ENCODE data around the gene KCNMA1. TPM values are rescaled to one million over a fixed set of nuclear protein-coding genes. Genes with fewer than 3 reads are reported as not detected.

The KCNMA1 gene
- total RNA-seq, 4 donors from 2014 or later, result 68.4 to 170 (median 119) TPM

DNA sequence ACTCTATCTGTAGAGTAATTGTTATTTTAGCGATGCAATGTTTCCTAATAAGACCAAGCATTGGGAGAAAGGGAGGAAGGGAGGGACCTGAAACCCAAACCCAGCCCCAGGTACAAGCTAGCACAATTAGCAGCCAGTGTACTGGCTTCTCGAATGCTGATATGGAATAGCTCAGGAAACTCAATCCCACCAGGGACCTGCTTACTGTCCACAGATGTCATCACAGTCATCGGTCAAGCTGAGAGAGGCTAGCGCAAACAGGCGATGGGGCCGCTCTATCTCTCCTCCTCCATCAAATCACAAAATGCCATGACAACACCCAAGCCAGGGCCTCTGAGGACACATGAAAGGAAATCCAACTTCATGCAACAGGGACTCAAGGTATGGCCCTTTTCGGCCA is 192.1 kb downstream of the KCNMA1 start:
- Histone ChIP-seq H3K4me1 (peaks cover 0 to 11% (median 7%) of the 10 kb centered on the region in 4 donors), H3K27me3 (no peaks in the 10 kb centered on the region), H3K4me3 (no peak overlapping the region), H3K27ac (no peak overlapping the region), H3K9me3 (no peaks in the 10 kb centered on the region), H3K36me3 (no peaks in the 10 kb centered on the region)
- DNase-seq, result no peak
- intact Hi-C loops (cut with DNase I; ENCODE audit: low total_unique reads) (no loop called here), in situ Hi-C loops (cut with MboI; ENCODE audit: low pct_ligation_motif_present in 1 of 4, low pct_unique_long_range_greater_than_20kb in 1 of 4, low sequenced_read_pairs in 3 of 4) (no loop called here)
- 91 to 100% methylated on average over 1 to 7 of the region's 7 CpGs for WGBS, 2 donors (ENCODE audit: low coverage in 1 of 2)
- TF ChIP-seq POLR2A (IDR thresholded peaks at IDR 0.05) (no peak), POLR2AphosphoS5 (IDR thresholded peaks at IDR 0.05) (no peak), EP300 (IDR thresholded peaks at IDR 0.05; ENCODE audit: low read depth) (no peak)
- TF ChIP-seq, protein P1, sequence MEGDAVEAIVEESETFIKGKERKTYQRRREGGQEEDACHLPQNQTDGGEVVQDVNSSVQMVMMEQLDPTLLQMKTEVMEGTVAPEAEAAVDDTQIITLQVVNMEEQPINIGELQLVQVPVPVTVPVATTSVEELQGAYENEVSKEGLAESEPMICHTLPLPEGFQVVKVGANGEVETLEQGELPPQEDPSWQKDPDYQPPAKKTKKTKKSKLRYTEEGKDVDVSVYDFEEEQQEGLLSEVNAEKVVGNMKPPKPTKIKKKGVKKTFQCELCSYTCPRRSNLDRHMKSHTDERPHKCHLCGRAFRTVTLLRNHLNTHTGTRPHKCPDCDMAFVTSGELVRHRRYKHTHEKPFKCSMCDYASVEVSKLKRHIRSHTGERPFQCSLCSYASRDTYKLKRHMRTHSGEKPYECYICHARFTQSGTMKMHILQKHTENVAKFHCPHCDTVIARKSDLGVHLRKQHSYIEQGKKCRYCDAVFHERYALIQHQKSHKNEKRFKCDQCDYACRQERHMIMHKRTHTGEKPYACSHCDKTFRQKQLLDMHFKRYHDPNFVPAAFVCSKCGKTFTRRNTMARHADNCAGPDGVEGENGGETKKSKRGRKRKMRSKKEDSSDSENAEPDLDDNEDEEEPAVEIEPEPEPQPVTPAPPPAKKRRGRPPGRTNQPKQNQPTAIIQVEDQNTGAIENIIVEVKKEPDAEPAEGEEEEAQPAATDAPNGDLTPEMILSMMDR (IDR thresholded peaks at IDR 0.05), result no peak

DNA sequence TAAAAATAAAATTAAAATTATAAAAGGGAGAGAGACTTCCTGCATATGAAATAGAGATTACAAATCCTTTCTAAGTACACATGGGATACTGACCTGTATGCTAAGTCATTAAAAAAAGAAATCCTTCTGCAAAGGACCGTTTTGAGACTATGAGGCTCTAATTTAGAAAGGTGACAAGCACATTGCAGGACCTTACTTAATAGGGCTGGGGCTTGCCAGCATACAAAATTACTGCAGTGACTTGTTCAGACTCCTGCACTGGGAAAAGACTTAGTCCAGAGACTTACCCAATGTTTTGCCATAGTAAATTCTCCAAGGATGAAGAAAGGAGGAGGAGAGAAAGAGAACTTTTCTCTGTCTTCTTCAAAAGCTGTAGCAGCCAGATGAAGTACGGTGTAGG is 193.6 kb downstream of the KCNMA1 start:
- DNase-seq, result no peak
- in situ Hi-C loops (cut with MboI; ENCODE audit: low pct_ligation_motif_present in 1 of 4, low pct_unique_long_range_greater_than_20kb in 1 of 4, low sequenced_read_pairs in 3 of 4), result no loop called here
- Histone ChIP-seq H3K27me3 (no peaks in the 10 kb centered on the region), H3K36me3 (no peaks in the 10 kb centered on the region), H3K27ac (no peak overlapping the region), H3K9me3 (no peaks in the 10 kb centered on the region), H3K4me1 (peaks cover 0 to 11% (median 7%) of the 10 kb centered on the region in 4 donors), H3K4me3 (no peak overlapping the region)
- intact Hi-C loops (cut with DNase I; ENCODE audit: low total_unique reads), result no loop called here
- TF ChIP-seq, protein P1 (IDR thresholded peaks at IDR 0.05), result no peak
- TF ChIP-seq EP300 (IDR thresholded peaks at IDR 0.05; ENCODE audit: low read depth) (no peak), POLR2AphosphoS5 (IDR thresholded peaks at IDR 0.05) (no peak), POLR2A (IDR thresholded peaks at IDR 0.05) (no peak)
- 48 to 70% methylated on average over 1 to 2 of the region's 2 CpGs for WGBS, 2 donors (ENCODE audit: low coverage in 1 of 2)

DNA sequence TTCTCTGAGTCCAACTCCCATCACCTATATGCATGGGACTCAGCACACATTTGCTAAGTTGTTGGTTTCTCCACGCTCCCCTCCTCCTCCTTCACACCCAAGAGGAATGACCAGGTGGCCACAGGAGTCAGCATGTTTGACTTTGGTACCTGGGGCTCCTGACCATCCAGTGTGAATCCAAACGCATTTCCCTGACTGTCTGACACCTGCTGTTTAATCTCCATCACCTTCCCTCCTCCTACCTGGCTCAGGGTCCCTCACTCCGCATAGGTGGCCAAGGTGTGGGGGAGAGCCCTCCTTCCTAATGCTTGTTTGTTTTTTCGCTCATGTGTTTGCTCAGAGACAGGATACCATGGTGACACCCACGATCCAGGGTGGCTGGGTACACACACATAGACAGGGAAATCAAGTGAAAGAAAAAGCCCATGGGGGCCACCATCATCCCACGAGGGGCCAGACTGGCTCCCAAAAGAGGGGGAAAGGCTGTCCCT is 194.9 kb downstream of the KCNMA1 start:
- intact Hi-C loops (cut with DNase I; ENCODE audit: low total_unique reads), result no loop called here

DNA sequence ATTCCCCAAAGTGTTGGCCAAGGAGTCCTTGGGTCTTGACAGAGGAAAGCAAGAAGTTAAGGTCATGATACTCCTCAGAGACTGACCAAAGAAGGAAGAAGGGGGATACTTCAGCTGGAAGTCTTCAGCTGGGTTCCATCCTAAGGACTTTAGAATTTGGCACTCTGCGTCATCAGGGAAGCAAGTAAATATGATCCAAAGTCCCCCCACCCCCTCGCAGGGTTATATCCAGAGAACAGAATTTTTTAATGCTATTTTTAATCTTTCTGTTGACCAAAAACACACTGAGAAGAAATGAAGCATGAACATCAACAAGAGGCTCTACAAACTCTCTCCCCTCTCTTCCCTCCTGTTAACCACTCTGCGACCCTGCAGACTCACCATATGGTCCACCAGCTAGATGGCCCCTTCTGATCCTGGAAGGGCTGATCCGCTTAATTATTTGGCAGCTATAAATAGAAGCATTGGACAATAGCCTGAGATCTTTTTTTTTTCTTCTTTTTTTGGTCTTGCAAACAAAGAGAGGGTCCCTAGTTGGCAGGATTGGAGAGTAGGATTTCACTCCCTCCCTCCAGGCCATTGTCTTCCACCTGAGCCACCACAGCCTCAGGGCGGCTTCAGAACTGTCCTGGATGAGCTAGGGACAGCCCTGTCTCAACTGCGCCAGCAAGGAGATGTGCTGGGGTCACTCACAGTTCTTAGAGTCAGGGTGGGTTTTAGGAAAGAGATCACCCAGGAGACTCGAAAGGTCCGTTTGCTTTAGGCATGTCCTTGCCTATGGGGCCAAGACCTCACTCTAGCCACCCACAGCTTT is 196.0 kb downstream of the KCNMA1 start:
- in situ Hi-C loops (cut with MboI; ENCODE audit: low pct_ligation_motif_present in 1 of 4, low pct_unique_long_range_greater_than_20kb in 1 of 4, low sequenced_read_pairs in 3 of 4), result no loop called here
- no peaks in the 10 kb centered on the region for H3K9me3 ChIP-seq
- intact Hi-C loops (cut with DNase I; ENCODE audit: low total_unique reads), result no loop called here
- WGBS, 2 donors (ENCODE audit: low coverage in 1 of 2), result 75 to 79% methylated on average over 3 to 8 of the region's 8 CpGs
- H3K27me3 ChIP-seq, result no peaks in the 10 kb centered on the region
- DNase-seq, result no peak
- no peaks in the 10 kb centered on the region for H3K36me3 ChIP-seq
- H3K4me1 ChIP-seq, result no peaks in the 10 kb centered on the region
- TF ChIP-seq POLR2AphosphoS5 (IDR thresholded peaks at IDR 0.05) (no peak), EP300 (IDR thresholded peaks at IDR 0.05; ENCODE audit: low read depth) (no peak), POLR2A (IDR thresholded peaks at IDR 0.05) (no peak)
- TF ChIP-seq, protein P1 (IDR thresholded peaks at IDR 0.05), result no peak
- H3K27ac ChIP-seq, result peak overlapping the region in 3 of 4 donors; percentile 1 to 47 (median 21)
- H3K4me3 ChIP-seq, result no peak overlapping the region

More for the DNA sequence above, 194.9 kb downstream of the KCNMA1 start:
- no peak for DNase-seq
- H3K27ac ChIP-seq, result peak overlapping the region in 1 of 4 donors; percentile 21
- no peaks in the 10 kb centered on the region for H3K36me3 ChIP-seq
- H3K9me3 ChIP-seq, result no peaks in the 10 kb centered on the region
- TF ChIP-seq, protein P1 (IDR thresholded peaks at IDR 0.05), result no peak
- TF ChIP-seq POLR2A (IDR thresholded peaks at IDR 0.05) (no peak), EP300 (IDR thresholded peaks at IDR 0.05; ENCODE audit: low read depth) (no peak), POLR2AphosphoS5 (IDR thresholded peaks at IDR 0.05) (no peak)
- H3K4me3 ChIP-seq, result no peak overlapping the region
- WGBS, 2 donors (ENCODE audit: low coverage in 1 of 2), result 63% methylated on average over 6 of the region's 6 CpGs; no CpG with 5 or more reads in 1 of the 2 donors
- in situ Hi-C loops (cut with MboI; ENCODE audit: low pct_ligation_motif_present in 1 of 4, low pct_unique_long_range_greater_than_20kb in 1 of 4, low sequenced_read_pairs in 3 of 4), result no loop called here
- no peaks in the 10 kb centered on the region for H3K27me3 ChIP-seq
- H3K4me1 ChIP-seq, result peaks cover 0 to 3% (median 2%) of the 10 kb centered on the region in 4 donors
